Lung (tissue), 12 donors: ENCODE measurements around the gene NSFL1C. TPM values are rescaled to one million over a fixed set of nuclear protein-coding genes. Genes with fewer than 3 reads are reported as not detected.
A peak's percentile ranks its signal among the peaks of the same experiment; 100 is the strongest.

Experiments used
- ATAC-seq: fragments of 200-7000 bp; cut with Tn5 transposase; one replicate; pipeline ENCODE4 v1.9.1; 2020; ENCODE audit warnings: moderate number of reproducible peaks; ENCODE audit not compliant: insufficient read depth, low FRiP score
- DNase-seq, 3 donors: peaks; one replicate each; pipeline ENCODE4 v3.0.0-alpha.2; 2013 to 2017
- H3K27ac ChIP-seq, 2 donors: one replicate each; pipeline ENCODE4 v1.5.1; 2013; ENCODE audit warnings: mild to moderate bottlenecking in 2 of 2, moderate library complexity in 2 of 2, control low read depth in 1 of 2, inconsistent platforms in 1 of 2, low read depth in 1 of 2, low read length in 1 of 2
- H3K27me3 ChIP-seq, 3 donors: one replicate each; pipeline ENCODE4 v1.5.1; 2013; ENCODE audit warnings: low read length in 2 of 3; ENCODE audit not compliant: control insufficient read depth in 3 of 3, insufficient read depth in 3 of 3
- H3K36me3 ChIP-seq, 4 donors: one replicate each; pipeline ENCODE4 v1.5.1; 2013; ENCODE audit warnings: low read length in 4 of 4, mild to moderate bottlenecking in 1 of 4, moderate library complexity in 1 of 4; ENCODE audit not compliant: control insufficient read depth in 4 of 4, insufficient read depth in 4 of 4
- H3K4me1 ChIP-seq, 5 donors: one replicate each; pipeline ENCODE4 v1.5.1; 2013; ENCODE audit warnings: low read length in 5 of 5, mild to moderate bottlenecking in 2 of 5, moderate library complexity in 1 of 5; ENCODE audit not compliant: control insufficient read depth in 5 of 5, insufficient read depth in 5 of 5
- H3K4me3 ChIP-seq: one replicate; pipeline ENCODE4 v1.5.1; 2013; ENCODE audit warnings: mild to moderate bottlenecking, control low read depth, moderate library complexity
- H3K9ac ChIP-seq, 2 donors: one replicate each; pipeline ENCODE4 v1.5.1; 2013; ENCODE audit warnings: low read length in 2 of 2, control low read depth in 1 of 2; ENCODE audit not compliant: insufficient read depth in 1 of 2
- H3K9me3 ChIP-seq, 4 donors: one replicate each; pipeline ENCODE4 v1.5.1; 2013; ENCODE audit warnings: low read length in 3 of 4, mild to moderate bottlenecking in 1 of 4, moderate library complexity in 1 of 4; ENCODE audit not compliant: control insufficient read depth in 4 of 4, insufficient read depth in 3 of 4
- CTCF ChIP-seq: IDR thresholded peaks from 2 replicates; pipeline ENCODE4 v1.5.1; 2012; ENCODE audit warnings: mild to moderate bottlenecking; ENCODE audit errors: control extremely low read depth, extremely low read depth
- WGBS, 2 donors: extraction: QIAGEN DNeasy Blood & Tissue Kit; methylation state at CpG; one replicate each; pipeline ENCODE4 v1.1.7; 2013; 5-methylcytosine and 5-hydroxymethylcytosine counted together
- polyA plus RNA-seq, 2 donors: library from polyadenylated mRNA; stranded (reverse); fragments of 200-250 nt; gene quantifications; one replicate each; pipeline ENCODE4 v1.2.1, GENCODE V29; 2013
- total RNA-seq, 2 donors: library from RNA; depleted of rRNA in 1 of 2; stranded (reverse); fragments of >200 nt in 1 of 2; gene quantifications; one replicate each; pipeline ENCODE4 v1.2.1, GENCODE V29; 2014 to 2021
- donor health status: control.
- donor health status: control.
- donor health status: Bipolar disorder and iron deficiency.
- donor health status: healthy.
- donor health status: DM: yes; HTN: yes; CAD: no.

NSFL1C gene
- total and polyA plus RNA-seq, 4 donors = 39.0 to 84.8 (median 53.1) TPM

- DNase-seq = no peak
- H3K36me3 ChIP-seq = peaks cover 0 to 5% (median 2%) of the 10 kb centered on the region in 4 donors
- ATAC-seq = no peak
- no peak overlapping the region for H3K9ac ChIP-seq
- no peaks in the 10 kb centered on the region for H3K9me3 ChIP-seq
- peaks cover 8 to 37% (median 18%) of the 10 kb centered on the region in 5 donors for H3K4me1 ChIP-seq
- H3K27ac ChIP-seq = peak overlapping the region; percentile 84 to 89
- no peak for TF ChIP-seq CTCF
- H3K27me3 ChIP-seq = peaks cover 0 to 16% (median 12%) of the 10 kb centered on the region in 3 donors
- WGBS, 2 donors = 43 to 54% methylated on average over 7 of the region's 7 CpGs
- H3K4me3 ChIP-seq = peak overlapping the region; percentile 56
Measured at GRCh38 chr20:1393507-1393882, 73.2 kb downstream of the NSFL1C start.

GRCh38 chr20:1392693-1393506, 73.7 kb downstream of the NSFL1C start, which contains the start of gene FKBP1A:
Gene FKBP1A, minus strand, starts transcription at chr20:1393054. Its CDS starts 56 bp downstream, at chr20:1392998.
- Histone ChIP-seq H3K36me3 (peaks cover 0 to 8% (median 2%) of the 10 kb centered on the region in 4 donors), H3K4me3 (peak within 1 kb of the TSS; percentile 91), H3K27ac (peak within 1 kb of the TSS; percentile 86 to 91), H3K27me3 (peaks cover 0 to 12% (median 11%) of the 10 kb centered on the region in 3 donors), H3K4me1 (peaks cover 8 to 41% (median 18%) of the 10 kb centered on the region in 5 donors), H3K9me3 (no peaks in the 10 kb centered on the region), H3K9ac (peak within 1 kb of the TSS; percentile 51 to 80)
- peak; percentile 96 for ATAC-seq
- peak; percentile 92 to 97 (median 95) for DNase-seq
- TF ChIP-seq CTCF = no peak
- 1% methylated on average over 67 to 79 of the region's 79 CpGs for WGBS, 2 donors

- 0% methylated on average over 7 to 13 of the region's 13 CpGs for WGBS, 2 donors
- ATAC-seq = no peak
Measured at GRCh38 chr20:1392443-1392692, 74.3 kb downstream of the NSFL1C start.

More at GRCh38 chr20:1392443-1392692, 74.3 kb downstream of the NSFL1C start:
- Histone ChIP-seq H3K9me3 (no peaks in the 10 kb centered on the region), H3K27me3 (peaks cover 0 to 11% (median 11%) of the 10 kb centered on the region in 3 donors), H3K27ac (peak overlapping the region; percentile 86 to 91), H3K4me3 (peak overlapping the region; percentile 91), H3K4me1 (peaks cover 8 to 41% (median 19%) of the 10 kb centered on the region in 5 donors), H3K9ac (peak overlapping the region; percentile 51 to 80), H3K36me3 (peaks cover 0 to 8% (median 2%) of the 10 kb centered on the region in 4 donors)
- no peak for DNase-seq
- no peak for TF ChIP-seq CTCF

Other genes starting within 250 kb of the NSFL1C start
- gene RAD21L1, start 240.8 kb downstream of the NSFL1C start, total RNA-seq = under 1 TPM in 1 of 2 donors, not detected in 1; 0.23 TPM
- gene RAD21L1, start 240.8 kb downstream of the NSFL1C start, polyA plus RNA-seq = under 1 TPM in 1 of 2 donors, not detected in 1; 0.02 TPM
- 1 to 10 TPM; 1.6 to 3.3 TPM for gene SNPH, start 200.6 kb downstream of the NSFL1C start, total RNA-seq
- 1 to 10 TPM; 1.2 to 2.6 TPM for gene SNPH, start 200.6 kb downstream of the NSFL1C start, polyA plus RNA-seq
- 10 to 100 TPM in 1 of 2 donors, 1 to 10 TPM in 1; 3.5 to 10.9 TPM for gene SDCBP2, start 137.7 kb downstream of the NSFL1C start, total RNA-seq
- gene SDCBP2, start 137.7 kb downstream of the NSFL1C start, polyA plus RNA-seq = 10 to 100 TPM; 14.2 to 18.1 TPM
- gene FKBP1A, start 73.8 kb downstream of the NSFL1C start, total RNA-seq = 100 to 1,000 TPM; 145 to 308 TPM
- gene FKBP1A, start 73.8 kb downstream of the NSFL1C start, polyA plus RNA-seq = 100 to 1,000 TPM; 246 to 465 TPM
- gene SIRPB2, start 24.6 kb upstream of the NSFL1C start, total RNA-seq = 10 to 100 TPM in 1 of 2 donors, 1 to 10 TPM in 1; 4.7 to 18.5 TPM
- 10 to 100 TPM in 1 of 2 donors, 1 to 10 TPM in 1; 3.9 to 30.9 TPM for gene SIRPB2, start 24.6 kb upstream of the NSFL1C start, polyA plus RNA-seq
- gene SIRPD, start 90.9 kb upstream of the NSFL1C start, total RNA-seq = under 1 TPM; 0.28 to 0.86 TPM
- 1 to 10 TPM in 1 of 2 donors, under 1 TPM in 1; 0.75 to 1.9 TPM for gene SIRPD, start 90.9 kb upstream of the NSFL1C start, polyA plus RNA-seq
- 10 to 100 TPM in 1 of 2 donors, 1 to 10 TPM in 1; 1.2 to 45.6 TPM for gene SIRPB1, start 153.2 kb upstream of the NSFL1C start, total RNA-seq
- gene SIRPB1, start 153.2 kb upstream of the NSFL1C start, polyA plus RNA-seq = 10 to 100 TPM in 1 of 2 donors, 1 to 10 TPM in 1; 2.5 to 25.2 TPM
- 1 to 10 TPM in 1 of 2 donors, under 1 TPM in 1; 0.28 to 1.8 TPM for gene SIRPG, start 190.9 kb upstream of the NSFL1C start, total RNA-seq
- 1 to 10 TPM in 1 of 2 donors, under 1 TPM in 1; 0.35 to 1.2 TPM for gene SIRPG, start 190.9 kb upstream of the NSFL1C start, polyA plus RNA-seq